Stomach (tissue), 9 donors: ENCODE measurements around the gene OLFML1. TPM values are rescaled to one million over a fixed set of nuclear protein-coding genes. Genes with fewer than 3 reads are reported as not detected.

ENCODE experiments used
- DNase-seq, 2 donors: peaks; one replicate each; pipeline versions ENCODE4 v3.0.0 to v3.0.0-alpha.2; 2013 to 2019
- H3K27ac ChIP-seq, 5 donors: fragments of 200-600 bp in 4 of 5; sonication (generic) in 4 of 5; one replicate each; pipeline ENCODE4 v1.5.1; 2013 to 2019; ENCODE audit warnings: mild to moderate bottlenecking in 1 of 5, moderate library complexity in 1 of 5
- H3K27me3 ChIP-seq, 3 donors: fragments of 200-600 bp; sonication (generic); one replicate each; pipeline ENCODE4 v1.5.1; 2017 to 2019; ENCODE audit warnings: mixed run types in 1 of 3
- H3K36me3 ChIP-seq, 4 donors: fragments of 200-600 bp; sonication (generic); 1 replicate in 3 of 4; 2 replicates in 1 of 4; pipeline ENCODE4 v1.5.1; 2016 to 2019
- H3K4me1 ChIP-seq, 4 donors: fragments of 200-600 bp; sonication (generic); one replicate each; pipeline ENCODE4 v1.5.1; 2016 to 2019
- H3K4me3 ChIP-seq, 4 donors: fragments of 200-600 bp; sonication (generic) in 3 of 4; one replicate each; pipeline ENCODE4 v1.5.1; 2016 to 2019; ENCODE audit warnings: mild to moderate bottlenecking in 1 of 4
- H3K9me3 ChIP-seq, 4 donors: fragments of 200-600 bp; sonication (generic); one replicate each; pipeline ENCODE4 v1.5.1; 2016 to 2019
- CTCF ChIP-seq, 7 experiments: fragments of 450-650 bp in 4 of 7; fragments of 200-600 bp in 3 of 7; sonication (generic) in 3 of 7; IDR thresholded peaks; one replicate each; pipeline ENCODE4 v1.5.1; 2016 to 2019; ENCODE audit warnings: antibody characterized with exemption in 7 of 7, control low read depth in 2 of 7, mild to moderate bottlenecking in 1 of 7
- EP300 ChIP-seq: sonication (generic); formaldehyde crosslinking; IDR thresholded peaks from one replicate; pipeline ENCODE4 v1.6.1; 2017; ENCODE audit warnings: antibody characterized with exemption
- POLR2A ChIP-seq, 4 donors: fragments of 450-650 bp; IDR thresholded peaks; one replicate each; pipeline ENCODE4 v1.6.1; 2016; ENCODE audit warnings: antibody characterized with exemption in 4 of 4, control low read depth in 2 of 4, mild to moderate bottlenecking in 1 of 4, moderate library complexity in 1 of 4
- POLR2AphosphoS5 ChIP-seq, 3 donors: sonication (generic); formaldehyde crosslinking; IDR thresholded peaks; one replicate each; pipeline ENCODE4 v1.6.1; 2016; ENCODE audit warnings: antibody characterized with exemption in 3 of 3
- WGBS, 5 donors: extraction: QIAGEN DNeasy Blood & Tissue Kit in 3 of 5; methylation state at CpG; one replicate each; pipeline versions ENCODE4 v1.1.5 to v1.1.7; 2013 to 2018; 5-methylcytosine and 5-hydroxymethylcytosine counted together
- intact Hi-C: fragments of 100-400 bp; cut with DNase I; formaldehyde crosslinking; loops from one replicate; pipeline ENCODE4 v1.15.1; 2023; ENCODE audit warnings: low total_unique reads
- polyA plus RNA-seq, 3 donors: library from polyadenylated mRNA; stranded (reverse); fragments of 200-250 nt; gene quantifications; one replicate each; pipeline ENCODE4 v1.2.3, GENCODE V29; 2013
- total RNA-seq, 5 donors: library from RNA; depleted of rRNA; stranded (reverse); fragments of >200 nt; gene quantifications; one replicate each; pipeline versions ENCODE4 v1.1.0 to v1.2.3, GENCODE V29; 2014 to 2016
- donor health status: healthy with polysubstance abuse.
- donor health status: Bipolar disorder and iron deficiency.
- donor health status: healthy.

OLFML1 gene
- total and polyA plus RNA-seq, 8 donors = 0.90 to 14.9 (median 2.6) TPM; not detected in 3

DNA sequence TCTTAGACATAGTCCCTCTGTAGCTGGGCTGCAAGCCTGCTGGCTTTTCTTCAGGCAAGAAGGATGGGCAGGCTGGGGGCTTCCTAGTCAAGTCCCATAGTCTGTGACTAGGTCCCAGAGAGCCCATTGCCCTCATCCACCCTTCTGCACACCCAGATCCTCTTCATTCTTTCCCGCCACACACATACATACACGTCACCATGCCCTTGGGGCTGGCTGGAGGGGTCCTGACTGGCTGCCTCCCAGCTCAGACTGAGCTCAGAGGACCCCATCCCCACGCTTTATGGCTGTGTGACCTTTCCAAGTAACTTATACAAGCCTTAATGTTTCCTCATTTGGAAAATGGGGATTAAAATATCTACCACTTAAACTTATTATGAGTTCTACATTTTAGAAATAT lies 14.9 kb downstream of the OLFML1 start:
- no peak for DNase-seq
- TF ChIP-seq CTCF (IDR thresholded peaks at IDR 0.05) = no peak
- Histone ChIP-seq H3K27me3 (no peaks in the 10 kb centered on the region), H3K36me3 (peaks cover 0 to 5% (median 0%) of the 10 kb centered on the region in 4 donors), H3K9me3 (no peaks in the 10 kb centered on the region), H3K4me3 (no peak overlapping the region), H3K27ac (no peak overlapping the region), H3K4me1 (no peaks in the 10 kb centered on the region)
- WGBS, 5 donors = 90 to 96% (median 94%) methylated on average over 3 of the region's 3 CpGs
- intact Hi-C loops = loop anchor here (10.0 kb wide), 1 partner anchor 185 kb away; no protein-coding TSS in a partner anchor

GRCh38 chr11:7501251-7501650 lies 15.9 kb downstream of the OLFML1 start:
- TF ChIP-seq CTCF (IDR thresholded peaks at IDR 0.05) (no peak), EP300 (no peak), POLR2A (IDR thresholded peaks at IDR 0.05) (no peak), POLR2AphosphoS5 (IDR thresholded peaks at IDR 0.05) (no peak)
- H3K27ac ChIP-seq = no peak overlapping the region
- no peak overlapping the region for H3K4me3 ChIP-seq
- H3K36me3 ChIP-seq = no peaks in the 10 kb centered on the region
- no peaks in the 10 kb centered on the region for H3K9me3 ChIP-seq
- DNase-seq = no peak
- H3K27me3 ChIP-seq = no peaks in the 10 kb centered on the region
- 65 to 90% (median 72%) methylated on average over 2 to 3 of the region's 3 CpGs for WGBS, 5 donors
- no peaks in the 10 kb centered on the region for H3K4me1 ChIP-seq
- intact Hi-C loops = loop anchor here (10.0 kb wide), 1 partner anchor 184 kb away; no protein-coding TSS in a partner anchor

DNA sequence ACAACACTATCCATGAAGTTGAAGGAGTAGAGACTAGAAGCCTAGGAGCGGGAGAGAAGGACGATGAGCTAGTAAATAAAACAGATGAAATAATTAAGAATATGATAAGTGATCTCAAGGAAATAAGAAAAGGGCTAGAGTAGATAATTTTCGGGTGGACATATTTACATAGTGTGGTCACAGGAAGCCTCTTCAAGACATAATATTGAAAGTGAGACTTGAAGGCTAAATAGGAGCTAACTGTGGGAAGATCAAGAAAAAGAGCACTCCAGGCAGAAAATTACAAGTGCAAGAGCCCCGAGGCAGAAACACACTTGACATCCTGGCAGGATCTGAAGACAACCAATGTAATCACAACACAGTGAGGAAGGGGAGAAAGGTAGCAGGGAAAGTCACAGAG lies 16.6 kb downstream of the OLFML1 start:
- intact Hi-C loops = loop anchor here (10.0 kb wide), 1 partner anchor 183 kb away; no protein-coding TSS in a partner anchor
- no peak overlapping the region for H3K27ac ChIP-seq
- no peaks in the 10 kb centered on the region for H3K4me1 ChIP-seq
- H3K4me3 ChIP-seq = no peak overlapping the region
- H3K9me3 ChIP-seq = no peaks in the 10 kb centered on the region
- DNase-seq = no peak
- no peaks in the 10 kb centered on the region for H3K36me3 ChIP-seq
- no peak for TF ChIP-seq EP300
- TF ChIP-seq POLR2AphosphoS5 (IDR thresholded peaks at IDR 0.05) = no peak
- TF ChIP-seq POLR2A (IDR thresholded peaks at IDR 0.05) = no peak
- no peak for TF ChIP-seq CTCF (IDR thresholded peaks at IDR 0.05)
- H3K27me3 ChIP-seq = no peaks in the 10 kb centered on the region
- 44 to 70% (median 56%) methylated on average over 4 of the region's 4 CpGs for WGBS, 5 donors

- 93 to 99% (median 95%) methylated on average over 3 of the region's 3 CpGs for WGBS, 5 donors
- H3K4me1 ChIP-seq = peaks cover 2 to 7% (median 5%) of the 10 kb centered on the region in 4 donors
- H3K27me3 ChIP-seq = no peaks in the 10 kb centered on the region
- TF ChIP-seq POLR2AphosphoS5 (IDR thresholded peaks at IDR 0.05) = no peak
- TF ChIP-seq CTCF (IDR thresholded peaks at IDR 0.05) = no peak
- no peak for TF ChIP-seq EP300
- TF ChIP-seq POLR2A (IDR thresholded peaks at IDR 0.05) = no peak
- no peaks in the 10 kb centered on the region for H3K36me3 ChIP-seq
- no peak overlapping the region for H3K4me3 ChIP-seq
- intact Hi-C loops = loop anchor here (10.0 kb wide), 1 partner anchor 179 kb away; no protein-coding TSS in a partner anchor
- DNase-seq = no peak
- no peaks in the 10 kb centered on the region for H3K9me3 ChIP-seq
- no peak overlapping the region for H3K27ac ChIP-seq
Measured at GRCh38 chr11:7506243-7506642, 20.9 kb downstream of the OLFML1 start.
